Activated effector memory CD4-positive, alpha-beta T cell treated with anti-CD3 and anti-CD28 coated beads, Interleukin-2, amount 50 U/mL, for 16 hours (primary cell): ENCODE results near the gene PRR13.

Experiments used
- DNase-seq: peaks from one replicate; pipeline ENCODE4 v3.0.0-alpha.2; 2020

PRR13 gene

GRCh38 chr12:53439582-53439981 lies 2.0 kb upstream of the PRR13 start:
- peak; percentile 9 for DNase-seq

- peak; percentile 57 for DNase-seq
Observed at GRCh38 chr12:53443955-53444354, 2.4 kb downstream of the PRR13 start.

DNA sequence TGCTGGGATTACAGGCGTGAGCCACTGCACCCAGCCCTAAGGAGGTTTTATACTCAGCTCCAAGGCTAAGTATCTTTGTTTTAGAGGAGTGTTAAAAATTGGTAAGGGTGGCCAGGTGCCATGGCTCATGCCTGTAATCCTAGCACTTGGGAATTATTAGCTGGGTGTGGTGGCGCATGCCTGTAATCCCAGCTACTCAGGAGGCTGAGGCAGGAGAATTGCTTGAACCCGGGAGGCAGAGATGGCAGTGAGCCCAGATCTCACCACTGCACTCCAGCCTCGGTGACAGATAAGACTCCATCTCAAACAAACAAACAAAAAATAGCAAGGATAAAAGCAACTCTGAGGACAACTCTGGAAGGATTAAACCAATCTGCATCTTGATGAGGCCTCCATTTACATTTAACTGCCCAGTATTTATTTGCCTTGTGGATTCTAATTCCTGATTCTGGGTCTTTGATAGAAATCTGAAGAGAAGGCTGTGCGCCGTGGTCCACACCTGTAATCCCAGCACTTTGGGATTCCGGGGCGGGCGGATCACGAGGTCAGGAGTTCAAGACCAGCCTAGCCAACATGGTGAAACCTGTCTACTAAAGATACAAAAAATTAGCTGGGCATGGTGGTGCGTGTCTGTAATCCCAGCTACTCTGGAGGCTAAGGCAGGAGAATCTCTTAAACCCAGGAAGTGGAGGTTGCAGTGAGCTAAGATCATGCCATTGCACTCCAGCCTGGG lies 3.2 kb downstream of the PRR13 start:
- peak; percentile 47 for DNase-seq

DNA sequence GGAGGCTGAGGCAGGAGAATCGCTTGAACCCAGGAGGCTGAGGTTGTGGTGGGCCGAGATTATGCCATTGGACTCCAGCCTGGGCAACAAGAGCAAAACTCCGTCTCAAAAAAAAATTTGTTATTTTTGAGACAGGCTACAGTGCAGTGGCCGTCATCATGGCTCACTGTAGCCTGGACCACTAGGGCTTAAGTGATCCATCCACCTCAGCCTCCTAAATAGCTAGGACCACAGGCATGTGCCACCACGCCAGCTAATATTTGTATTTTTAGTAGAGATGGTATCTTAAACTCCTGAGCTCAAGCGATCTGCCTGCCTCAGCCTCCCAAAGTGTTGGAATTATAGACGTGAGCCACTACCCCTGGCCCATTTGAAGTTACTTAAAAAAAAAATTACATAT lies 9.4 kb downstream of the PRR13 start:
- DNase-seq = no peak

GRCh38 chr12:53451661-53452158 lies 10.2 kb downstream of the PRR13 start, which contains the start of gene PCBP2:
Gene PCBP2 (plus strand): TSS chr12:53452102. CDS start chr12:53454801, 2,699 bp downstream.
- peak; percentile 99 for DNase-seq

DNA sequence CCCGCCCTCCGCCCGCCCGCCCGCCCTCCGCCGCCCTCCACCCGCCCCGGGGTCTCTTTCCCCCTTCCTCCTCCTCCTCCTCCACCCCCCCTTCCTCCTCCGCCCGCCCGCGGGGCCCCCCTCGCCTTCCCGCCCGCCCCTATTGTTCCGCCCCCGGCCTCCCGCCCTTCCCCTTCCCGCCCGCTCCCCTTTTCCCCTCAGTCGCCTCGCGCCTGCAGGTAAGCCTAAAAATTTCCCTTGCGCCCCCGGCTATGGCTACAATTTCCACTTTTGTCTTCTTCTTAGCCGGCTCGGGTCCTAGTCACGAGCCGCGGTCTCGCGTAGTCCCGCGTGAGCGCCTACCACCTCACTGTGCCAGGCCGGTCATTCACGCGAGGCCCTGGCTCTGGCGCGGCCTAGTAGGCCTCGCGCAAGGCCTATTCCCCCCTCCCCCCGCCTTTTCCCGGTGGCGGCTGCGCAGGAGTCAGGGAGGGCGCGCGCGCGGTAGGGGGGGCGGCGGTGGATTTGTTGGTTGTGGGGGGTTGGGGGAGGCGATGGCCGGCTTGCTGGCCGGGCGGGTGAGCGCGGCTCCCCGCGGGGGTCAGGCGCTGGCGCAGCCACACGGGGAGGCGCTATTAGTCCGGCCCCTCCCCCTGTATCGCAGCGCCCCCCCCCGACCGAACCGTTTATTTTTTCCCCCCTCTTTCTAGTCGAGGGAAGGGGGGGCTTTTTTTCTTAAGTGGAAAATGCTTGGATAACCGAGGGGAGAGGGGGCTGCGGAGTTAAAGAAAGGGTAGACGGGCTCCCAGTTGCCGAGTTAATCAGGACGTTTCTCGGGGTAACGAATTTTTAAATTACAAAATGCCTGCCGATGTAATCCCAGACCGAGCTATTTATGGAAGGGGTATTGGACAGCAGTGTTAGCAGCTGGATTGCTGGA lies 10.9 kb downstream of the PRR13 start:
- peak; percentile 91 for DNase-seq

- no peak for DNase-seq
Observed at GRCh38 chr12:53453953-53454640, 12.6 kb downstream of the PRR13 start.

DNA sequence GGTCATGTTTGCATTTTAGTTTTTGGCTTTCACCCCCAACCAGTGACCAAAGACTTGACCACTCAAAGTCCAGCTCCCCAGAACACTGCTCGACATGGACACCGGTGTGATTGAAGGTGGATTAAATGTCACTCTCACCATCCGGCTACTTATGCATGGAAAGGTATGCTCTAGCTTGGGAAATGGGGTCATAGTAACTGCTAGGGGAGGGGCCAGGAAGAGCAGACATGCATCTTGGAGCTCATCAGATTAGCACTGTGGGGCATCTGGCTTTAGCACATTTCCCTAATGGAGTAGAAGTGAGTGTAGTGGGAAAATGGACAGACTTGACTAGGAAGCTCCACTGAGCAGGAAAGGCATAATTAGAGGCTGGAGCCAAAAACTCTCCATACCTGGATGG lies 13.2 kb downstream of the PRR13 start:
- no peak for DNase-seq

DNA sequence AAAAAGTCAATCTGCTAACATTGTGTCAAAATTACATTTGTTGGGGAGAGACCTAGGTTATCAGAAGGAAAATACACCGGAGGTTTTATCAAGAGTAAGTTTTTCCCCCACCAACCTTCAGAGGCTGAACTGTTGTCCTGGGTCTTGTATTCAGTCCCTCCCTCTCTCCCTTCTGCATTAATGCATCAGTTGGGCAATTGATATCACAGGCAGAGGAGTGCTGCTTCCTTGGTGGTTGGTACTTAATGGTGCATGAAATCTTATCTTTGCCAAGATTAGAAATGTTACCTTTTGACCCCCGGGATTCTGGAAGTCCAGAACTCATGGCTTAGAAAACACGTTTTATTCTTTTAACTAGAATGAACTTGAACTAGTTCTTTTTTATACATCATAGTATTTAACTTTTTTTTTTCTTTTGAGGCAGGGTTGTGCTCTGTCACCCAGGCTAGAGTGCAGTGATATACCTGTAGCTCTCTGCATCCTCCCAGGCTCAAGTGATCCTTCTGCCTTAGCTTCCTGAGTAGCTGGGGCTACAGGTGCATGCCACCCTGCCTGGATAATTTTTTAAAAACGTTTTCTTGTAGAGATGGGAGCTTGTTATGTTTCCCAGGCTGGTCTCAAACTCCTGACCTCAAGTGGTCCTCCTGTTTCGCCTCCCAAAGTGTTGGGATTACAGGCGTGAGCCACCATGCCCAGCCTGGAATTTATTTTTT lies 15.3 kb downstream of the PRR13 start:
- no peak for DNase-seq

DNA sequence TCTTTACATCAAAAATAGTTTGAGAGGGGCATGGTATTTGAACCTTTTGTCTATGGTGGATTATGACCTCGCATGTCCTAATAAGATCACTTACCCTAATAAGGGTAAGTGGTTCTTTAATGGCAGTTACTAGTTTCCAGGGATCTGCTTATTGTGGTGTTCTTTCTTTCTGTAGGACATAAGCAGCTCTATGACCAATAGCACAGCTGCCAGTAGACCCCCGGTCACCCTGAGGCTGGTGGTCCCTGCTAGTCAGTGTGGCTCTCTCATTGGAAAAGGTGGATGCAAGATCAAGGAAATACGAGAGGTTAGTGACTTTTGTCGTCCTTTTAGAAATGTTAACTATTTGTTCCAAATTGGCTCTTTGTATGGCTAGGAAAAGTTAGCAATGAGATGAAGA lies 17.6 kb downstream of the PRR13 start:
- no peak for DNase-seq

GRCh38 chr12:53461059-53461458 lies 19.5 kb downstream of the PRR13 start:
- no peak for DNase-seq

GRCh38 chr12:53461591-53461990 lies 20.1 kb downstream of the PRR13 start:
- DNase-seq = no peak

DNA sequence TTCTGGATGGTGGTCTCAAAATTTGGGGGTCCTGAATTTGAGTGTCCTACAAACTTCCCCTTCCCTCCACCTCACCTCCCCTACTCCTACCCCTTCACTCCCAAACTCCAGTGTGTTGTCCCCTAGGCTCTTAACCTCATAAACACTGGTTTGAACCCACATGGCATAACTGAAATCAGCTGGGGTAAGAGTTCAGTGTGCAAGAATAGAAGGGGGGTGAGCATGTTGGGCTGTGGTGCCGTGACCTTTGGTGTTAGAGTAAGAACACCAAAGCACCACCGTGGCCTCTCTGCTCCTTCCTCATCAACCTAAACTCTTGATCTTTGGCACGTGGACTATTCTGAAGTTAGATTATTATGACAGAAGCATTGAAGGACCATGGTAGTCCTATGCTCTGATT lies 21.4 kb downstream of the PRR13 start:
- DNase-seq = no peak

DNA sequence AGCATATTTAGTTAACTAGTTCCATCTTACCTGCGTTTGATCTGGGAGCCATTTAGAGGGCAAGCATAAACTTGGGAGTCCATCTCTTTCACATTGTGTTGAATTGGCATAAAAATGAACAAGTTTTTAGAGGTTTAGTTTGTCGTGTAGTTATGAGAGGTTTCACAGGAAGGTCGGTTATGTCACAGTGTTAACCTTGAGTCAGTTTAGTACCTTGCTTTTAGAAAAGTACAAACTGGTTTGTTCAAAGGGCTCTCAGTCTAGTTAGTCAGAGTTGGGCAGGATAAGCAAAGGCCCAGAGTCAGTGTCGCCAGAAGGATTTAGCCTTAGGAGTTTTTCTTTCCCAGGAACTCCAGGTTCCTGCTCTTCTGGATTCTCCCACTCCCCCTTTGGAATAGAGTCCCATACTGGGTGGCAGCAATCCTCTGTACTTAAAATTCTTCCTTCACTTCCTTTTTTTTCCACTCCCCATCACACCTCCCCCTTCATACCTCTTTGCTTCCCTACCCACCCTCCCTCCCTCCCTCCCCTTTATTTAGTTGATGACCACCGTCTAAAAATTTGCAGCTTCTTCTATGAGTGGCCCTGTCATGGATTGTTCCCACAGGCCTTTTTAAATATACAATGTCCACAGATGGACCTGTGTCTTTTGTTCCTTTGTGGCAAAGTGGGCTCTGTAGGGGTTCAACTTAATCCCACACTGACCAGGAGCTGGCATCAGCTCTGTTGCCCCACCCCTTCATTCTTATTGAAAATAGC lies 22.4 kb downstream of the PRR13 start:
- DNase-seq = no peak

GRCh38 chr12:53464685-53465418 lies 23.3 kb downstream of the PRR13 start:
- DNase-seq = no peak

DNA sequence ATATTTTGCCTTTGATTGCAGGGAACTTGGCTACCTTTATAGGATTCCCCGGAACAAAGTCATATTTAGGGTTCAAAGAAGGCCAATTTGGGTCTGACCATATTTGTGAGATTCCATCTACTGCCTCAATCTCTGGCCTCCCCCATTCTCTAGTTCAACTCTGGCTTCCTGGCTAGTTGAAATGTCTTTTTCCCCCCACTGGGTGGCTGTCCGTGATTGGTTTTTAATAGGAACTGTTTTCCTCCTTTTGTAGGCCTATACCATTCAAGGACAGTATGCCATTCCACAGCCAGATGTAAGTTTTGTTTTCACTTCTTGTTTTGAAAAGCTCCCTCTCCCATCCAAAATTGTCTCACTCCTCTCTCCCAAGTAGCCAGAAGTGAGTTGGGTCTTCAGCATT lies 24.1 kb downstream of the PRR13 start:
- DNase-seq = no peak

- DNase-seq = no peak
Observed at GRCh38 chr12:53466640-53467039, 25.1 kb downstream of the PRR13 start.

DNA sequence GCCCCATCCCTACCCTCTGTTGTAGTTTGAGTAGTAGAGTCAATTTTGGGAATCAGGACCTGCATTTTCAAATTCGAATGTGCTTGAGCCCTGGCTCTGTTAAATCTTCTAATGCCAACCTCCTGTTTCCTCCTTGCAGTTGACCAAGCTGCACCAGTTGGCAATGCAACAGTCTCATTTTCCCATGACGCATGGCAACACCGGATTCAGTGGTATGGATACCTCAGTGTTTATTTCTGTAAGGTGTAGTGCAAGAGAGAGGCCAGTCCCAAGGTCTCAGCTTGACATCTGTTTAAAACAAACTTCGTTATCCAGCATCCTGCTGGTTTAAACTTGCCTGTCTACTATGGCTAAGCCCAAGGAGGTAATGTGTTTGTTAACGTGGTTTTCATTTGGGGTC lies 25.5 kb downstream of the PRR13 start:
- DNase-seq = no peak

GRCh38 chr12:53467880-53468279 lies 26.3 kb downstream of the PRR13 start:
- DNase-seq = no peak

GRCh38 chr12:53468282-53468681 lies 26.7 kb downstream of the PRR13 start:
- DNase-seq = no peak

DNA sequence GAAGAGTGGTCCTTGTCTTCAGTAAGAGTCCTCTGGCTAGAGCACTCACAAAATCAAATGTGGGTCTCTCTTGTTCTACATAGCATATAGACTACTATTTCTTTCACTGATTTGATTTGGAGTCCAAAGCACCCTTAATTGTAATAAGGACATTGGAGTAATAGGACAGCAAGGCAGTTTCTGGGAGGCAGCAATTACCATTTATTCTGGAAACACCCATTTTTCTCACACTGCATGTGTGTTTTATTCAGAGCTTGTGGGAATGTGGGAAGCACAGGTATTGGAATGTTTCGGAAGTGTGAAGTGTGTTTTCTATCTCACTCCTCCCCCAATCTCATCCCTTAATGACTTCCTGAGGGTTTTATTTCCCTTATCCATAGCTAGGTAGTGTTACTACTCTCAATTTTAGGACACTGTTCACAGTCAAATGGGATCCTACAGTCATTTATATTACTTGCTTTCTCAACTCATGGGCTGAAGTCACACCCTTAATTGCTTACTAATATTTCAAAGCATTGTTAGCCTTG lies 30.6 kb downstream of the PRR13 start:
- DNase-seq = no peak
